Stomach smooth muscle (tissue), 2 donors: ENCODE results near the gene SFXN5.

Experiments
- H3K27ac ChIP-seq: one replicate; pipeline ENCODE4 v1.7.0; 2013; ENCODE audit warnings: mild to moderate bottlenecking, low read length, inconsistent platforms
- H3K27me3 ChIP-seq, 2 donors: one replicate each; pipeline ENCODE4 v1.7.0; 2013; ENCODE audit warnings: low read length in 2 of 2; ENCODE audit not compliant: insufficient read depth in 2 of 2, control insufficient read depth in 1 of 2
- H3K36me3 ChIP-seq, 2 donors: one replicate each; pipeline ENCODE4 v1.7.0; 2013; ENCODE audit warnings: low read length in 2 of 2; ENCODE audit not compliant: control insufficient read depth in 2 of 2, insufficient read depth in 2 of 2
- H3K4me1 ChIP-seq: one replicate; pipeline ENCODE4 v1.7.0; 2013; ENCODE audit warnings: low read length; ENCODE audit not compliant: control insufficient read depth, insufficient read depth
- H3K4me3 ChIP-seq, 2 donors: one replicate each; pipeline ENCODE4 v1.7.0; 2013; ENCODE audit warnings: low read length in 2 of 2
- H3K9ac ChIP-seq, 2 donors: one replicate each; pipeline ENCODE4 v1.7.0; 2013; ENCODE audit warnings: low read length in 2 of 2, mild to moderate bottlenecking in 1 of 2
- H3K9me3 ChIP-seq, 2 donors: one replicate each; pipeline ENCODE4 v1.7.0; 2013; ENCODE audit warnings: low read length in 2 of 2; ENCODE audit not compliant: control insufficient read depth in 2 of 2
- donor health status: healthy.
- donor health status: Pancreatic carcinoma.

SFXN5 gene

GRCh38 chr2:72951303-72952095 is 120.0 kb downstream of the SFXN5 start:
- Histone ChIP-seq H3K27ac (no peak overlapping the region), H3K4me3 (no peak overlapping the region), H3K9me3 (no peaks in the 10 kb centered on the region), H3K27me3 (no peaks in the 10 kb centered on the region), H3K4me1 (no peaks in the 10 kb centered on the region), H3K36me3 (no peaks in the 10 kb centered on the region), H3K9ac (no peak overlapping the region)

GRCh38 chr2:72950558-72951255 is 120.8 kb downstream of the SFXN5 start:
- no peak overlapping the region for H3K4me3 ChIP-seq
- no peaks in the 10 kb centered on the region for H3K27me3 ChIP-seq
- H3K4me1 ChIP-seq: no peaks in the 10 kb centered on the region
- no peaks in the 10 kb centered on the region for H3K9me3 ChIP-seq
- H3K27ac ChIP-seq: no peak overlapping the region
- H3K9ac ChIP-seq: no peak overlapping the region
- no peaks in the 10 kb centered on the region for H3K36me3 ChIP-seq

- Histone ChIP-seq H3K27me3 (no peaks in the 10 kb centered on the region), H3K36me3 (no peaks in the 10 kb centered on the region), H3K4me1 (no peaks in the 10 kb centered on the region), H3K27ac (no peak overlapping the region), H3K4me3 (no peak overlapping the region), H3K9ac (no peak overlapping the region), H3K9me3 (no peaks in the 10 kb centered on the region)
These were observed 121.9 kb downstream of the SFXN5 start for GRCh38 chr2:72949642-72950041.

- no peaks in the 10 kb centered on the region for H3K36me3 ChIP-seq
- no peak overlapping the region for H3K27ac ChIP-seq
- no peak overlapping the region for H3K9ac ChIP-seq
- H3K4me1 ChIP-seq: no peaks in the 10 kb centered on the region
- no peaks in the 10 kb centered on the region for H3K9me3 ChIP-seq
- no peak overlapping the region for H3K4me3 ChIP-seq
- H3K27me3 ChIP-seq: no peaks in the 10 kb centered on the region
These were observed 122.5 kb downstream of the SFXN5 start for GRCh38 chr2:72949045-72949444.

GRCh38 chr2:72947952-72948830 is 123.3 kb downstream of the SFXN5 start:
- Histone ChIP-seq H3K4me1 (no peaks in the 10 kb centered on the region), H3K9ac (no peak overlapping the region), H3K4me3 (no peak overlapping the region), H3K27ac (no peak overlapping the region), H3K36me3 (no peaks in the 10 kb centered on the region), H3K27me3 (no peaks in the 10 kb centered on the region), H3K9me3 (no peaks in the 10 kb centered on the region)

- Histone ChIP-seq H3K9me3 (no peaks in the 10 kb centered on the region), H3K9ac (no peak overlapping the region), H3K27me3 (no peaks in the 10 kb centered on the region), H3K36me3 (no peaks in the 10 kb centered on the region), H3K4me1 (no peaks in the 10 kb centered on the region), H3K4me3 (no peak overlapping the region), H3K27ac (no peak overlapping the region)
These were observed 125.0 kb downstream of the SFXN5 start for GRCh38 chr2:72946466-72946865.

- H3K4me1 ChIP-seq: no peaks in the 10 kb centered on the region
- H3K27ac ChIP-seq: no peak overlapping the region
- H3K9me3 ChIP-seq: no peaks in the 10 kb centered on the region
- no peak overlapping the region for H3K9ac ChIP-seq
- H3K4me3 ChIP-seq: no peak overlapping the region
- H3K36me3 ChIP-seq: no peaks in the 10 kb centered on the region
- no peaks in the 10 kb centered on the region for H3K27me3 ChIP-seq
These were observed 126.0 kb downstream of the SFXN5 start for GRCh38 chr2:72945450-72946019.

GRCh38 chr2:72944804-72945449 is 126.6 kb downstream of the SFXN5 start:
- Histone ChIP-seq H3K36me3 (no peaks in the 10 kb centered on the region), H3K4me3 (no peak overlapping the region), H3K27me3 (no peaks in the 10 kb centered on the region), H3K27ac (no peak overlapping the region), H3K9ac (no peak overlapping the region), H3K9me3 (no peaks in the 10 kb centered on the region), H3K4me1 (no peaks in the 10 kb centered on the region)

- no peaks in the 10 kb centered on the region for H3K36me3 ChIP-seq
- H3K9ac ChIP-seq: no peak overlapping the region
- no peak overlapping the region for H3K27ac ChIP-seq
- no peaks in the 10 kb centered on the region for H3K4me1 ChIP-seq
- no peak overlapping the region for H3K4me3 ChIP-seq
- no peaks in the 10 kb centered on the region for H3K27me3 ChIP-seq
- H3K9me3 ChIP-seq: no peaks in the 10 kb centered on the region
These were observed 127.7 kb downstream of the SFXN5 start for GRCh38 chr2:72943540-72944395.
